Bone marrow (tissue), 2 donors: Measurements from ENCODE around the gene COMMD2.

Source experiments
- DNase-seq, 2 donors: peaks; one replicate each; lab custom pipeline; 2025; lab: John Stamatoyannopoulos, UW

Gene COMMD2

GRCh38 chr3:149763565-149764195, 11.4 kb upstream of the COMMD2 start:
- DNase-seq = no peak

- no peak for DNase-seq
Measured at GRCh38 chr3:149753717-149754116, 1.4 kb upstream of the COMMD2 start.

- DNase-seq = no peak
Measured at GRCh38 chr3:149752788-149753136, 473 bp upstream of the COMMD2 start.

- DNase-seq = no peak
Measured at GRCh38 chr3:149751551-149751950, 738 bp downstream of the COMMD2 start.

GRCh38 chr3:149744606-149745005, 7.7 kb downstream of the COMMD2 start:
- DNase-seq = no peak

GRCh38 chr3:149744151-149744550, 8.1 kb downstream of the COMMD2 start:
- peak in 1 of 2 donors; percentile 42 for DNase-seq

- no peak for DNase-seq
Measured at GRCh38 chr3:149739396-149739795, 12.9 kb downstream of the COMMD2 start.

GRCh38 chr3:149738876-149739275, 13.4 kb downstream of the COMMD2 start:
- no peak for DNase-seq

- DNase-seq = peak in 1 of 2 donors; percentile 25
Measured at GRCh38 chr3:149736953-149737205, 15.4 kb downstream of the COMMD2 start.

GRCh38 chr3:149736175-149736952, 15.9 kb downstream of the COMMD2 start:
- DNase-seq = no peak

- DNase-seq = no peak
Measured at GRCh38 chr3:149732234-149732633, 20.1 kb downstream of the COMMD2 start.

GRCh38 chr3:149727656-149728055, 24.6 kb downstream of the COMMD2 start:
- no peak for DNase-seq

GRCh38 chr3:149726716-149727407, 25.4 kb downstream of the COMMD2 start:
- DNase-seq = no peak

- no peak for DNase-seq
Measured at GRCh38 chr3:149723781-149724180, 28.5 kb downstream of the COMMD2 start.

- DNase-seq = no peak
Measured at GRCh38 chr3:149720918-149721317, 31.4 kb downstream of the COMMD2 start.

GRCh38 chr3:149717391-149718056, 34.8 kb downstream of the COMMD2 start:
- DNase-seq = peak in 1 of 2 donors; percentile 53

- DNase-seq = no peak
Measured at GRCh38 chr3:149716984-149717383, 35.3 kb downstream of the COMMD2 start.

- DNase-seq = no peak
Measured at GRCh38 chr3:149715247-149715646, 37.0 kb downstream of the COMMD2 start.

GRCh38 chr3:149713730-149714654, 38.3 kb downstream of the COMMD2 start:
- no peak for DNase-seq

GRCh38 chr3:149706905-149707304, 45.4 kb downstream of the COMMD2 start:
- DNase-seq = no peak

GRCh38 chr3:149705416-149705815, 46.9 kb downstream of the COMMD2 start:
- no peak for DNase-seq

- DNase-seq = no peak
Measured at GRCh38 chr3:149703466-149703865, 48.8 kb downstream of the COMMD2 start.
